Osteoblast (primary cell): ENCODE data around the gene CHAD. TPM values are rescaled to one million over a fixed set of nuclear protein-coding genes. Genes with fewer than 3 reads are reported as not detected.

Experiments used
- DNase-seq: peaks from one replicate; pipeline ENCODE4 v3.0.0; 2011; ENCODE audit warnings: low spot score, mixed read lengths; ENCODE audit not compliant: insufficient read length; ENCODE audit errors: missing footprints
- H2AFZ ChIP-seq: 2 replicates; pipeline ENCODE4 v1.6.0; 2011; ENCODE audit warnings: mild to moderate bottlenecking, low read length
- H3K27ac ChIP-seq: 2 replicates; pipeline ENCODE4 v1.5.1; 2011; ENCODE audit warnings: mild to moderate bottlenecking, low read depth, low read length, moderate library complexity
- H3K27me3 ChIP-seq: 2 replicates; pipeline ENCODE4 v1.6.0; 2012; ENCODE audit warnings: mild to moderate bottlenecking, control low read depth, inconsistent platforms, low read length, moderate library complexity; ENCODE audit not compliant: insufficient read depth
- H3K36me3 ChIP-seq: 2 replicates; pipeline ENCODE4 v1.5.1; 2011; ENCODE audit warnings: mild to moderate bottlenecking, low read length, control low read depth, moderate library complexity; ENCODE audit not compliant: insufficient read depth
- H3K4me1 ChIP-seq: 2 replicates; pipeline ENCODE4 v1.5.1; 2011; ENCODE audit warnings: mild to moderate bottlenecking, low read length, control low read depth, moderate library complexity; ENCODE audit not compliant: insufficient read depth
- H3K4me2 ChIP-seq: 2 replicates; pipeline ENCODE4 v1.6.0; 2011; ENCODE audit warnings: mild to moderate bottlenecking, low read length; ENCODE audit not compliant: insufficient read depth
- H3K4me3 ChIP-seq: fragments of 200-600 bp; sonication (generic); 3 replicates; pipeline ENCODE4 v1.5.1; 2012; ENCODE audit warnings: mild to moderate bottlenecking, low read length, inconsistent platforms; ENCODE audit not compliant: insufficient read depth
- H3K79me2 ChIP-seq: 2 replicates; pipeline ENCODE4 v1.6.0; 2012; ENCODE audit warnings: mild to moderate bottlenecking, low read length, control low read depth, inconsistent platforms; ENCODE audit not compliant: insufficient read depth
- H3K9me3 ChIP-seq: 2 replicates; pipeline ENCODE4 v1.5.1; 2011; ENCODE audit warnings: low read depth, low read length, control low read depth
- H4K20me1 ChIP-seq: 2 replicates; pipeline ENCODE4 v1.6.0; 2012; ENCODE audit warnings: mild to moderate bottlenecking, low read length, control low read depth; ENCODE audit not compliant: insufficient read depth
- total RNA-seq: library from RNA; depleted of rRNA; stranded (reverse); fragments of >200 nt; gene quantifications from 2 replicates; pipeline ENCODE4 v1.2.3, GENCODE V29; 2012
- TF ChIP-seq, protein P1 (sequence below): IDR thresholded peaks from 2 replicates; pipeline ENCODE4 v1.5.1; 2011; ENCODE audit warnings: mild to moderate bottlenecking, low read depth, low read length, moderate library complexity; ENCODE audit errors: extremely low read depth

CHAD gene
- total RNA-seq, 1 donor, result not detected

DNA sequence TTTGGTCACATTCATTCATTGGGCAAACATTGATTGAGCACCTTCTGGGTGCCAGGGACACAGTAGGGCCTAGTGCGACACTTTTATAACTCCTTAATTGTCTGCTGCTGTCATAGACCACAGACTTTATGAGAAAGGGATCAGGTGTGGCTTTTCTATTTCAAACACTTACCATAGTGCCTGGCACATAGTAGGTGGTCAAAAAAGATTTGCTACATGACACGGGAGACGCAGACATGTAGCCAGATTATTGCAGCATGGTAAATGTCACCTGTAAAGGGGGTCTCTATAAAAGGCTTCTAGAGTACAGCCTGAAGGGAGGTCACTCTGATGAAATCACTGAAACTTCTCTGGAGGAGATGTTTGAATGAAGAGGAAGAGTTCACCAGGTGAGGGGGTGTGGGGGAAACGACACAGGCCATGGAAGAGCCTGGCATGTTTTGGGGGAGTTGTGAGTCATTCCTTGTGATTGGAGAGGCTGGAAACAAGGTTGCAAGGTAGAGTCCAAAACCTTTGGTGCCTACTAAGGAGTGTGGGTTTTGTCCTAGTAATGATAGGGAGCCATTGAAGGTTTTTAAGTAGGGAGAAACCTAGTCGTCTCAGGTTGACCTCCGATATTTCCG, 11.6 kb upstream of the CHAD start:
- Histone ChIP-seq H3K27ac (no peak overlapping the region), H3K4me1 (peaks cover 17% of the 10 kb centered on the region), H3K9me3 (no peaks in the 10 kb centered on the region), H4K20me1 (peaks cover 9% of the 10 kb centered on the region), H3K4me3 (no peak overlapping the region), H3K36me3 (peaks cover 20% of the 10 kb centered on the region), H3K27me3 (no peaks in the 10 kb centered on the region), H2AFZ (no peak overlapping the region), H3K79me2 (peaks cover 25% of the 10 kb centered on the region), H3K4me2 (peak overlapping the region; percentile 99)
- no peak for DNase-seq
- TF ChIP-seq, protein P1, sequence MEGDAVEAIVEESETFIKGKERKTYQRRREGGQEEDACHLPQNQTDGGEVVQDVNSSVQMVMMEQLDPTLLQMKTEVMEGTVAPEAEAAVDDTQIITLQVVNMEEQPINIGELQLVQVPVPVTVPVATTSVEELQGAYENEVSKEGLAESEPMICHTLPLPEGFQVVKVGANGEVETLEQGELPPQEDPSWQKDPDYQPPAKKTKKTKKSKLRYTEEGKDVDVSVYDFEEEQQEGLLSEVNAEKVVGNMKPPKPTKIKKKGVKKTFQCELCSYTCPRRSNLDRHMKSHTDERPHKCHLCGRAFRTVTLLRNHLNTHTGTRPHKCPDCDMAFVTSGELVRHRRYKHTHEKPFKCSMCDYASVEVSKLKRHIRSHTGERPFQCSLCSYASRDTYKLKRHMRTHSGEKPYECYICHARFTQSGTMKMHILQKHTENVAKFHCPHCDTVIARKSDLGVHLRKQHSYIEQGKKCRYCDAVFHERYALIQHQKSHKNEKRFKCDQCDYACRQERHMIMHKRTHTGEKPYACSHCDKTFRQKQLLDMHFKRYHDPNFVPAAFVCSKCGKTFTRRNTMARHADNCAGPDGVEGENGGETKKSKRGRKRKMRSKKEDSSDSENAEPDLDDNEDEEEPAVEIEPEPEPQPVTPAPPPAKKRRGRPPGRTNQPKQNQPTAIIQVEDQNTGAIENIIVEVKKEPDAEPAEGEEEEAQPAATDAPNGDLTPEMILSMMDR, result no peak

DNA sequence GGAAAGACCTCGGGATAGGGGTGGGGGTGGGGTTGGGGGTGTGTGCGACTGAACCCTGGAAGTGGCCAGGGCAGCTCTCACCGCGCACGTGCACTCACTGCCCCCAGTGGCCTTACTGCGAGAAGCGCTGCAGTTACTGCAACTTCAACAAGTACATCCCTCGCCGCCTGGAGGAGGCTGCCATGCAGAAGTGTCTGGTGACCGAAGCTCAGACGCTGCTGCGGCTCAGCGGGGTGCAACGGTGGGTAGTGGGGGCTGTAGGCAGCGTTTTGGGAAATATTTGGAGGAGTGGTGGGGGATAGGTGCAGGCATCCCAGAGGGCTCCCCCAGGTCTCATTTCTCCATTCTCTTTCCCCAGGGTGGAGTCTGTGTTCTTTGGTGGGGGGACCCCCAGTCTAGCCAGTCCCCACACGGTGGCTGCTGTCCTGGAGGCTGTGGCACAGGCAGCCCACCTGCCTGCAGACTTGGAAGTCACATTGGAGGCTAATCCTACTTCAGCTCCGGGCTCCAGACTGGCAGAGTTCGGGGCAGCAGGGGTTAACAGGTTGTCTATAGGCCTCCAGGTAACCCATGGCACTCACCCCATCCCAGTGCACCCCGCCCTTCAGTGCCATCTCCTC, 11.0 kb upstream of the CHAD start:
- TF ChIP-seq, protein P1, result peak; percentile 47
- no peak overlapping the region for H3K27ac ChIP-seq
- no peaks in the 10 kb centered on the region for H3K9me3 ChIP-seq
- H3K79me2 ChIP-seq, result peaks cover 25% of the 10 kb centered on the region
- peak; percentile 96 for DNase-seq
- peak overlapping the region; percentile 81 for H3K4me3 ChIP-seq
- peaks cover 9% of the 10 kb centered on the region for H4K20me1 ChIP-seq
- H3K4me2 ChIP-seq, result peak overlapping the region; percentile 99
- peaks cover 17% of the 10 kb centered on the region for H3K4me1 ChIP-seq
- H3K36me3 ChIP-seq, result peaks cover 14% of the 10 kb centered on the region
- peak overlapping the region; percentile 50 for H2AFZ ChIP-seq
- H3K27me3 ChIP-seq, result no peaks in the 10 kb centered on the region

DNA sequence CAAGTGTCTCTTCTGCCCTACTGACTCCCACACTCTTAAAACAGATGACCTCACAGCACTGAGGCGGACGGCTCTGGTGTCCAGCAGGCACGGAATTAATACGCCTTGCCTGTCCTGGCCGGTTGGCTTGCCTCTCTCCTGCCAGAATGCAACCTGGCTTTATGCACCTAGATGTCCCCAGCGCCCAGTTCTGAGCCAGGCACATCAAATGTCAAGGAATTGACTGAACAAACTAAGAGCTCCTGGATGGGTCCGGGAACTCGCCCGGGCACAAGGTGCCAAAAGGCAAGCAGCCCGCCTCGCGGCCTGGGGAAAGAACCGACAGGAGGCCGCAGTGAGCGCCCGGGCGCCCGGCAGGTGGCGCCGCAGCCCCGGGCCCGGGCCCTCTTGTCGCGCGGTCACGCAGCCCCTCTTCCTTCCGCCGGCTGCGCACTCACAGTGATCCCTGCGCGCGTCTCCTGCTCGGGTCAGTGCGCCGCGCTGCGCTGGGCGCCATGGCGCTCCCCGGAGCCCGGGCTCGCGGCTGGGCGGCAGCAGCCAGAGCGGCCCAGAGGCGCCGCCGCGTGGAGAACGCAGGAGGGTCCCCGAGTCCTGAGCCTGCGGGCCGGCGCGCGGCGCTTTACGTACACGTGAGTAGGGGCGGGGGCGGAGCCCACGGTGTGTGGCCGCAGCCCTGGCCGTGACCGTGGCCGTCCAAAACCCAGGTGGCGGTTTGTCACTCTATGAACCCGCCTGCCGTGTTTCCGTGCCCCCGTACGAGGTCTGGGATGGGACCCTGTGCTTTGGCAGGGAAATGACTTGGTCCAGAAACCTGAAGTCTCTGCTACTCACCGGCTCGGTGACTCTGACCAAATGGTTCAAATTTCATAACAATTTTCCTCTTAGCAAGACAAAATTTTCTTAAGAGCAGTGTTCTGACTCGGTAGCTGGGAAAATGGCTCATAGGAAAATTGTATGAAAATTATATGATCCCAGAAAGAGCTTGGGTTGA, 10.0 kb upstream of the CHAD start, which contains the start of gene RSAD1:
TSS of gene RSAD1 (plus strand) at position 470 of the 991 bp plus-strand sequence. CDS start at position 495, 25 bp downstream.
- H3K9me3 ChIP-seq, result no peaks in the 10 kb centered on the region
- peak within 1 kb of the TSS; percentile 81 for H3K4me3 ChIP-seq
- H3K4me1 ChIP-seq, result peaks cover 17% of the 10 kb centered on the region
- peak within 1 kb of the TSS; percentile 84 for H2AFZ ChIP-seq
- peaks cover 6% of the 10 kb centered on the region for H3K36me3 ChIP-seq
- peak within 1 kb of the TSS; percentile 70 for H3K27ac ChIP-seq
- peak; percentile 97 for DNase-seq
- peaks cover 25% of the 10 kb centered on the region for H3K79me2 ChIP-seq
- H4K20me1 ChIP-seq, result peaks cover 9% of the 10 kb centered on the region
- TF ChIP-seq, protein P1, result peak; percentile 57
- no peaks in the 10 kb centered on the region for H3K27me3 ChIP-seq
- H3K4me2 ChIP-seq, result peak within 1 kb of the TSS; percentile 99
